IMR-90 (cell line): Measurements from ENCODE around the gene PLB1. TPM values are rescaled to one million over a fixed set of nuclear protein-coding genes. Genes with fewer than 3 reads are reported as not detected.

Experiments used
- ATAC-seq: fragments of 200-7000 bp; cut with Tn5 transposase; 2 replicates; pipeline ENCODE4 v1.9.1; 2020; ENCODE audit warnings: low read depth, mild to moderate bottlenecking, moderate library complexity
- BruUV-seq: library from RNA; stranded (reverse); fragments of 400-500 nt; replicated peaks from 2 replicates; lab custom pipeline; 2021; lab: Mats Ljungman, UMichigan
- CTCF ChIA-PET: fragments of 300-600 bp; formaldehyde crosslinking; extraction: SDS; loops from one replicate; lab custom pipeline; 2021; ENCODE audit warnings: antibody characterized with exemption; lab: Yijun Ruan, JAX
- POLR2A ChIA-PET: fragments of 300-600 bp; sonication (Branson Sonifier 250); formaldehyde crosslinking; loops from one replicate; lab custom pipeline; 2022; ENCODE audit warnings: antibody characterized with exemption; ENCODE audit not compliant: unreplicated experiment; lab: Charles Lee
- DNase-seq: peaks from one replicate; pipeline ENCODE4 v3.0.0; 2013
- H2AFZ ChIP-seq: replicated peaks from 2 replicates; pipeline ENCODE3; 2013; ENCODE audit warnings: low read length, mild to moderate bottlenecking; ENCODE audit not compliant: poor library complexity
- H2AK5ac ChIP-seq: 2 replicates; pipeline ENCODE4 v1.6.1; 2013; ENCODE audit warnings: low read depth, low read length, inconsistent platforms
- H2AK9ac ChIP-seq: replicated peaks from 2 replicates; pipeline ENCODE3; 2013; ENCODE audit warnings: mild to moderate bottlenecking, low read depth, low read length, moderate library complexity; ENCODE audit not compliant: poor library complexity
- H2BK120ac ChIP-seq: 2 replicates; pipeline ENCODE4 v1.6.1; 2013; ENCODE audit warnings: low read depth, low read length, inconsistent platforms
- H2BK15ac ChIP-seq: 3 replicates; pipeline ENCODE4 v1.6.1; 2013; ENCODE audit warnings: low read depth, low read length, inconsistent platforms
- H2BK20ac ChIP-seq: 2 replicates; pipeline ENCODE4 v1.6.1; 2013; ENCODE audit warnings: low read depth, mild to moderate bottlenecking, inconsistent platforms, low read length, moderate library complexity
- H2BK5ac ChIP-seq: 2 replicates; pipeline ENCODE4 v1.6.1; 2013; ENCODE audit warnings: mild to moderate bottlenecking, low read depth, low read length, inconsistent platforms; ENCODE audit not compliant: poor library complexity, severe bottlenecking
- H3K14ac ChIP-seq: replicated peaks from 2 replicates; pipeline ENCODE4 v1.6.1; 2013; ENCODE audit warnings: low read depth, low read length, inconsistent platforms
- H3K18ac ChIP-seq: 2 replicates; pipeline ENCODE4 v1.6.1; 2013; ENCODE audit warnings: low read depth, low read length, control low read depth
- H3K23ac ChIP-seq: 2 replicates; pipeline ENCODE4 v1.6.1; 2013; ENCODE audit warnings: low read depth, low read length, inconsistent platforms
- H3K27ac ChIP-seq: 2 replicates; pipeline ENCODE4 v1.5.1; 2013; ENCODE audit warnings: mild to moderate bottlenecking, control low read depth, low read length; ENCODE audit not compliant: insufficient read depth
- H3K27me3 ChIP-seq: 2 replicates; pipeline ENCODE4 v1.6.1; 2013; ENCODE audit warnings: low read length; ENCODE audit not compliant: control insufficient read depth, insufficient read depth
- H3K36me3 ChIP-seq: 2 replicates; pipeline ENCODE4 v1.6.1; 2013; ENCODE audit warnings: low read length, mixed read lengths; ENCODE audit not compliant: control insufficient read depth, insufficient read depth
- H3K4ac ChIP-seq: 2 replicates; pipeline ENCODE4 v1.6.1; 2013; ENCODE audit warnings: low read depth, low read length, inconsistent platforms
- H3K4me1 ChIP-seq: 2 replicates; pipeline ENCODE4 v1.6.1; 2013; ENCODE audit warnings: low read length, mixed read lengths; ENCODE audit not compliant: control insufficient read depth, insufficient read depth
- H3K4me2 ChIP-seq: 2 replicates; pipeline ENCODE4 v1.6.1; 2013; ENCODE audit warnings: low read depth, mild to moderate bottlenecking, control low read depth, low read length, moderate library complexity
- H3K4me3 ChIP-seq: 2 replicates; pipeline ENCODE4 v1.5.1; 2013; ENCODE audit warnings: low read depth, mild to moderate bottlenecking, control low read depth, low read length, moderate library complexity; ENCODE audit not compliant: insufficient read depth
- H3K56ac ChIP-seq: 2 replicates; pipeline ENCODE4 v1.6.1; 2013; ENCODE audit warnings: low read length, inconsistent platforms; ENCODE audit not compliant: insufficient read depth; ENCODE audit errors: extremely low read depth
- H3K79me1 ChIP-seq, 2 experiments: 2 replicates each; pipeline ENCODE4 v1.6.1; 2013; ENCODE audit warnings: low read length in 2 of 2, inconsistent platforms in 1 of 2, low read depth in 1 of 2
- H3K9ac ChIP-seq: 2 replicates; pipeline ENCODE4 v1.6.1; 2013; ENCODE audit warnings: low read depth, low read length, control low read depth
- H3K9me1 ChIP-seq: 2 replicates; pipeline ENCODE4 v1.6.1; 2013; ENCODE audit warnings: low read length, inconsistent platforms; ENCODE audit not compliant: insufficient read depth
- H3K9me3 ChIP-seq: 2 replicates; pipeline ENCODE4 v1.6.1; 2013; ENCODE audit warnings: low read length; ENCODE audit not compliant: control insufficient read depth, insufficient read depth
- H4K20me1 ChIP-seq: 2 replicates; pipeline ENCODE4 v1.6.1; 2013; ENCODE audit warnings: low read length, inconsistent platforms; ENCODE audit not compliant: insufficient read depth
- H4K5ac ChIP-seq: 2 replicates; pipeline ENCODE4 v1.6.1; 2013; ENCODE audit warnings: mild to moderate bottlenecking, low read depth, low read length, control low read depth
- H4K8ac ChIP-seq, 2 experiments: 2 replicates each; pipeline ENCODE4 v1.6.1; 2013; ENCODE audit warnings: low read depth in 2 of 2, low read length in 2 of 2, control low read depth in 1 of 2, inconsistent platforms in 1 of 2
- H4K91ac ChIP-seq: 2 replicates; pipeline ENCODE4 v1.6.1; 2013; ENCODE audit warnings: low read depth, low read length, inconsistent platforms; ENCODE audit not compliant: insufficient read depth
- CEBPB ChIP-seq: IDR thresholded peaks from 2 replicates; pipeline ENCODE4 v1.6.1; 2012; ENCODE audit warnings: low read depth, low read length, improper control_type of control experiment
- SMC3 ChIP-seq: fragments of 150-350 bp; IDR thresholded peaks from 2 replicates; pipeline ENCODE4 v1.6.1; 2016; ENCODE audit warnings: low read depth, mild to moderate bottlenecking, antibody characterized with exemption, low read length, moderate library complexity
- WGBS, 2 experiments: methylation state at CpG; one replicate each; pipeline versions ENCODE4 v1.1.5 to v1.1.7; 2013; ENCODE audit warnings: missing lambda C conversion rate in 2 of 2; ENCODE audit not compliant: insufficient read length in 1 of 2; ENCODE audit errors: extremely low coverage in 2 of 2; 5-methylcytosine and 5-hydroxymethylcytosine counted together
- dilution Hi-C: fragments of 300-500 bp; cut with HindIII; formaldehyde crosslinking; loops from one replicate; pipeline ENCODE4 v1.14.3; 2018; ENCODE audit warnings: low sequenced_read_pairs; ENCODE audit not compliant: unreplicated experiment
- in situ Hi-C: fragments of 300-500 bp; cut with MboI; formaldehyde crosslinking; loops from 3 replicates; pipeline ENCODE4 v1.14.3; 2019; ENCODE audit warnings: low sequenced_read_pairs, inconsistent platforms, mixed read lengths
- intact Hi-C: fragments of 100-400 bp; cut with micrococcal nuclease; formaldehyde crosslinking; loops from 2 replicates; pipeline ENCODE4 v1.10.0; 2022
- polyA plus RNA-seq, 3 experiments: library from polyadenylated mRNA; depleted of rRNA; stranded (reverse); fragments of >200 nt; gene quantifications; 2 replicates each; pipeline ENCODE4 v1.2.3, GENCODE V29; 2012; ENCODE audit warnings: low replicate concordance in 1 of 3
- total RNA-seq: library from RNA; depleted of rRNA; stranded (reverse); fragments of >200 nt; gene quantifications from 2 replicates; pipeline ENCODE4 v1.2.3, GENCODE V29; 2012

Gene PLB1
- total and polyA plus RNA-seq, 2 of the 4 experiments (the other 2 are of a cell fraction): 0.74 to 0.90 TPM

GRCh38 chr2:28463893-28464292, 32.0 kb upstream of the PLB1 start:
- ATAC-seq: peak; percentile 29; the same call in 1 of the 2 replicates
- H3K4me2 ChIP-seq: no peak overlapping the region; the same call in 1 of the 2 replicates
- CTCF ChIA-PET: no interaction called here

More at GRCh38 chr2:28463893-28464292, 32.0 kb upstream of the PLB1 start:
- H2AK5ac ChIP-seq: no peak overlapping the region
- H3K9me1 ChIP-seq: no peaks in the 10 kb centered on the region
- H4K8ac ChIP-seq: no peak overlapping the region
- H3K4ac ChIP-seq: no peak overlapping the region
- H3K4me1 ChIP-seq: no peaks in the 10 kb centered on the region
- no peak overlapping the region for H3K18ac ChIP-seq
- POLR2A ChIA-PET: no interaction called here
- intact Hi-C loops: no loop called here
- no peak overlapping the region for H3K9ac ChIP-seq
- no peak overlapping the region for H2AFZ ChIP-seq
- peaks cover 10% of the 10 kb centered on the region for H3K27me3 ChIP-seq
- no peak overlapping the region for H4K91ac ChIP-seq
- no peak overlapping the region for H2BK20ac ChIP-seq
- no peaks in the 10 kb centered on the region for H4K20me1 ChIP-seq
- BruUV-seq: no TSS peak
- DNase-seq: peak; percentile 61
- H3K23ac ChIP-seq: no peak overlapping the region
- no peaks in the 10 kb centered on the region for H3K79me1 ChIP-seq
- 71% methylated on average over 1 of the region's 4 CpGs; no CpG with 5 or more reads in 1 of the 2 experiments for WGBS, 2 experiments
- H2BK15ac ChIP-seq: no peak overlapping the region
- H2BK120ac ChIP-seq: no peak overlapping the region
- H3K14ac ChIP-seq: no peak overlapping the region
- H3K27ac ChIP-seq: no peak overlapping the region
- H3K4me3 ChIP-seq: no peak overlapping the region
- H3K36me3 ChIP-seq: no peaks in the 10 kb centered on the region
- dilution Hi-C loops: no loop called here
- H2AK9ac ChIP-seq: no peak overlapping the region
- no peak overlapping the region for H4K5ac ChIP-seq
- no peak overlapping the region for H3K56ac ChIP-seq
- in situ Hi-C loops: no loop called here
- TF ChIP-seq SMC3 (no peak), CEBPB (peak; percentile 55)
- no peak overlapping the region for H2BK5ac ChIP-seq
- no peaks in the 10 kb centered on the region for H3K9me3 ChIP-seq
